Thoracic aorta (tissue), 2 donors: ENCODE data around the gene RHOH. TPM values are rescaled to one million over a fixed set of nuclear protein-coding genes. Genes with fewer than 3 reads are reported as not detected.
"Not testable (repeated sequence)": the region's sequence is repeated elsewhere in the genome, so short reads cannot be mapped to it uniquely, and the experiment has no call there.

ENCODE experiments used
- ATAC-seq: fragments of 150-250 bp; one replicate; pipeline ENCODE4 v1.8.0; 2017; ENCODE audit warnings: low read depth; ENCODE audit not compliant: insufficient number of reproducible peaks, low FRiP score
- DNase-seq: peaks from one replicate; pipeline ENCODE4 v3.0.0-alpha.2; 2020; ENCODE audit warnings: low spot score
- H3K27ac ChIP-seq, 2 donors: fragments of 200-600 bp; sonication (generic); 1 replicate in 1 of 2; 2 replicates in 1 of 2; pipeline ENCODE4 v1.5.1; 2016; ENCODE audit warnings: mild to moderate bottlenecking in 2 of 2, moderate library complexity in 2 of 2
- H3K27me3 ChIP-seq: fragments of 200-600 bp; sonication (generic); replicated peaks from 2 replicates; pipeline ENCODE4 v1.6.0; 2016; ENCODE audit warnings: mild to moderate bottlenecking; ENCODE audit not compliant: insufficient read depth
- H3K36me3 ChIP-seq: fragments of 200-600 bp; sonication (generic); one replicate; pipeline ENCODE4 v1.5.1; 2016
- H3K4me1 ChIP-seq, 2 donors: fragments of 200-600 bp; sonication (generic); 1 replicate in 1 of 2; 2 replicates in 1 of 2; pipeline versions ENCODE4 v1.5.1 to v1.6.0; 2016; ENCODE audit warnings: low read depth in 2 of 2, mild to moderate bottlenecking in 1 of 2; ENCODE audit not compliant: control insufficient read depth in 1 of 2
- H3K4me3 ChIP-seq: fragments of 200-600 bp; sonication (generic); 2 replicates; pipeline ENCODE4 v1.5.1; 2016; ENCODE audit warnings: mild to moderate bottlenecking
- H3K9me3 ChIP-seq: fragments of 200-600 bp; sonication (generic); 2 replicates; pipeline ENCODE4 v1.5.1; 2016
- CTCF ChIP-seq: fragments of 200-600 bp; sonication (generic); IDR thresholded peaks from one replicate; pipeline ENCODE4 v1.5.1; 2019; ENCODE audit warnings: antibody characterized with exemption
- total RNA-seq, 2 donors: library from RNA; depleted of rRNA; stranded (reverse); fragments of >200 nt; gene quantifications; one replicate each; pipeline versions ENCODE4 v1.1.0 to v1.2.3, GENCODE V29; 2016

The RHOH gene
- total RNA-seq, 2 donors from 2014 or later = 5.8 to 10.2 TPM

DNA sequence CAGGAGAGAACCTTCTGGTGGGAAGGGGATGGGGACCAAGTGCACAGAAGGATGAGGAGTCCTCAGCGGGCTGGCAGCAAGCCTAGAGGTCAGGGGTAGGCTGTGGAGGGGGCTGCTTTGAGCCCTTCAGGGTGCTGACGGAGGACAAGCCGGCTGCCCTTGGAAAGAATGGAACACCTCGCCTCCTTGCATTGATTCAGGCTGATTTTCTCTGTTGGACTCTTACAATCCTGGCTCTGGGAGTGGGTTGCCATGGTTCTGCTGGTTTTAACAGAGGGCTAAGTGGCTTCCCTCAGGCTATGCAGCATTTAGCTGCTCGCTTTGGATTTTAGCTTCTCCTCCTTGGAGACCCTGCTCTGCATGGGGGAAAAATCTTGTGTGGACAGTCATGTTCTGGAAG, 88.9 kb downstream of the RHOH start:
- Histone ChIP-seq H3K4me3 (no peak overlapping the region), H3K4me1 (no peaks in the 10 kb centered on the region), H3K27ac (no peak overlapping the region), H3K36me3 (no peaks in the 10 kb centered on the region), H3K9me3 (no peaks in the 10 kb centered on the region), H3K27me3 (no peaks in the 10 kb centered on the region)
- no peak for TF ChIP-seq CTCF
- no peak for DNase-seq
- ATAC-seq = no peak

- ATAC-seq = no peak
- DNase-seq = no peak
- no peaks in the 10 kb centered on the region for H3K36me3 ChIP-seq
These were observed 91.7 kb downstream of the RHOH start for GRCh38 chr4:40288566-40288965.

GRCh38 chr4:40289366-40290188, 92.7 kb downstream of the RHOH start:
- Histone ChIP-seq H3K27ac (no peak overlapping the region), H3K36me3 (no peaks in the 10 kb centered on the region), H3K9me3 (no peaks in the 10 kb centered on the region), H3K4me1 (no peaks in the 10 kb centered on the region), H3K4me3 (no peak overlapping the region), H3K27me3 (no peaks in the 10 kb centered on the region)
- no peak for TF ChIP-seq CTCF
- ATAC-seq (no peak), DNase-seq (no peak)

More at GRCh38 chr4:40288566-40288965, 91.7 kb downstream of the RHOH start:
- Histone ChIP-seq H3K4me1 (no peaks in the 10 kb centered on the region), H3K4me3 (no peak overlapping the region), H3K27me3 (no peaks in the 10 kb centered on the region), H3K27ac (no peak overlapping the region), H3K9me3 (no peaks in the 10 kb centered on the region)
- no peak for TF ChIP-seq CTCF

- not testable (repeated sequence) for ATAC-seq, H3K4me3 ChIP-seq, H3K27ac ChIP-seq, DNase-seq, H3K27me3 ChIP-seq, H3K4me1 ChIP-seq, H3K9me3 ChIP-seq, H3K36me3 ChIP-seq
These were observed 93.9 kb downstream of the RHOH start for GRCh38 chr4:40290611-40291186.

GRCh38 chr4:40292313-40292759, 95.5 kb downstream of the RHOH start:
- no peaks in the 10 kb centered on the region for H3K27me3 ChIP-seq
- no peak overlapping the region for H3K27ac ChIP-seq
- no peak overlapping the region for H3K4me3 ChIP-seq
- H3K4me1 ChIP-seq = no peaks in the 10 kb centered on the region
- no peak for ATAC-seq
- H3K36me3 ChIP-seq = no peaks in the 10 kb centered on the region
- H3K9me3 ChIP-seq = no peaks in the 10 kb centered on the region
- no peak for DNase-seq
- no peak for TF ChIP-seq CTCF
